Transverse colon (tissue), 4 donors: ENCODE measurements around the gene VTI1B. TPM values are rescaled to one million over a fixed set of nuclear protein-coding genes. Genes with fewer than 3 reads are reported as not detected.

Experiments
- DNase-seq: peaks from one replicate; pipeline ENCODE4 v3.0.0-alpha.2; 2019
- H3K27ac ChIP-seq, 4 donors: fragments of 200-600 bp; sonication (generic); 2 replicates each; pipeline ENCODE4 v1.5.1; 2016 to 2018; ENCODE audit warnings: inconsistent platforms in 4 of 4
- H3K27me3 ChIP-seq: fragments of 200-600 bp; sonication (generic); 2 replicates; pipeline ENCODE4 v1.5.1; 2017; ENCODE audit warnings: inconsistent platforms
- H3K36me3 ChIP-seq, 4 donors: fragments of 200-600 bp; sonication (generic); 2 replicates each; pipeline ENCODE4 v1.5.1; 2017 to 2019; ENCODE audit warnings: inconsistent platforms in 4 of 4
- H3K4me1 ChIP-seq, 4 donors: fragments of 200-600 bp; sonication (generic); 2 replicates each; pipeline ENCODE4 v1.5.1; 2017 to 2020; ENCODE audit warnings: inconsistent platforms in 4 of 4
- H3K4me3 ChIP-seq, 4 donors: fragments of 200-600 bp; sonication (generic); 1 replicate in 1 of 4; 2 replicates in 3 of 4; pipeline versions ENCODE4 v1.5.1 to v1.6.1; 2017 to 2019; ENCODE audit warnings: inconsistent platforms in 4 of 4
- H3K9me3 ChIP-seq, 2 donors: fragments of 200-600 bp; sonication (generic); 2 replicates each; pipeline ENCODE4 v1.5.1; 2017 to 2019; ENCODE audit warnings: inconsistent platforms in 2 of 2
- CTCF ChIP-seq, 5 experiments: fragments of 200-600 bp in 3 of 5; fragments of 450-650 bp in 2 of 5; sonication (generic) in 3 of 5; IDR thresholded peaks; 1 replicate in 2 of 5; 2 replicates in 3 of 5; pipeline ENCODE4 v1.5.1; 2016 to 2017; ENCODE audit warnings: antibody characterized with exemption in 5 of 5, inconsistent platforms in 3 of 5, mild to moderate bottlenecking in 2 of 5, moderate library complexity in 1 of 5
- EP300 ChIP-seq: sonication (generic); formaldehyde crosslinking; IDR thresholded peaks from one replicate; pipeline ENCODE4 v1.6.1; 2017; ENCODE audit warnings: antibody characterized with exemption, low read depth
- POLR2A ChIP-seq: fragments of 450-650 bp; IDR thresholded peaks from one replicate; pipeline ENCODE4 v1.6.1; 2016; ENCODE audit warnings: antibody characterized with exemption, mild to moderate bottlenecking, moderate library complexity
- POLR2AphosphoS5 ChIP-seq, 3 donors: sonication (generic); formaldehyde crosslinking; IDR thresholded peaks; one replicate each; pipeline ENCODE4 v1.6.1; 2016; ENCODE audit warnings: antibody characterized with exemption in 3 of 3
- WGBS, 2 donors: methylation state at CpG; one replicate each; pipeline ENCODE4 v1.1.5; 2018; ENCODE audit warnings: low coverage in 1 of 2; 5-methylcytosine and 5-hydroxymethylcytosine counted together
- in situ Hi-C, 4 donors: fragments of 200-750 bp; cut with MboI; loops; one replicate each; pipeline versions ENCODE4 v1.15.0 to v1.15.1; 2017; ENCODE audit warnings: low sequenced_read_pairs in 3 of 4, low pct_ligation_motif_present in 1 of 4, low pct_unique_long_range_greater_than_20kb in 1 of 4
- intact Hi-C: fragments of 100-400 bp; cut with DNase I; formaldehyde crosslinking; loops from one replicate; pipeline ENCODE4 v1.15.1; 2023; ENCODE audit warnings: low total_unique reads
- total RNA-seq, 4 donors: library from RNA; depleted of rRNA; stranded (reverse); fragments of >200 nt; gene quantifications; one replicate each; pipeline ENCODE4 v1.1.0, GENCODE V29; 2016

Gene VTI1B
- total RNA-seq, 4 donors from 2014 or later: 59.5 to 74.8 (median 67.5) TPM

- in situ Hi-C loops: loop anchor here in 2 of 4 donors (10.0 to 25.0 kb wide), 2 partner anchors 55 to 93 kb away; partner anchors contain the start of genes RDH12 (in 1 of the 2) and VTI1B (in 1 of the 2)
- WGBS, 2 donors: 0% methylated on average over 41 of the region's 62 CpGs; no CpG with 5 or more reads in 1 of the 2 donors
- TF ChIP-seq POLR2AphosphoS5 (IDR thresholded peaks at IDR 0.05) (peak; percentile 74 to 90 (median 82)), CTCF (IDR thresholded peaks at IDR 0.05) (peak in 1 of 5 experiments; percentile 27), EP300 (no peak), POLR2A (peak; percentile 86)
- Histone ChIP-seq H3K9me3 (no peaks in the 10 kb centered on the region), H3K27ac (peak within 1 kb of the TSS; percentile 65 to 85 (median 81)), H3K27me3 (no peaks in the 10 kb centered on the region), H3K4me3 (peak within 1 kb of the TSS; percentile 35 to 69 (median 51)), H3K36me3 (no peaks in the 10 kb centered on the region), H3K4me1 (peaks cover 5 to 28% (median 18%) of the 10 kb centered on the region in 4 donors)
- peak; percentile 100 for DNase-seq
- intact Hi-C loops: loop anchor here (5.0 to 10.0 kb wide), 2 partner anchors 48 to 85 kb away; partner anchors contain the start of gene RDH12
These were observed 54.8 kb downstream of the VTI1B start, which contains the start of gene ARG2 for GRCh38 chr14:67619446-67620216. Gene ARG2, plus strand, starts transcription at chr14:67619920. Its CDS starts 58 bp downstream, at chr14:67619978.

GRCh38 chr14:67618617-67619063, 55.8 kb downstream of the VTI1B start:
- peak; percentile 66 to 88 (median 75) for TF ChIP-seq CTCF (IDR thresholded peaks at IDR 0.05)
- TF ChIP-seq EP300: no peak
- TF ChIP-seq POLR2A: no peak
- H3K36me3 ChIP-seq: no peaks in the 10 kb centered on the region
- intact Hi-C loops (loop anchor here (5.0 to 10.0 kb wide), 2 partner anchors 49 to 86 kb away; partner anchors contain the start of gene RDH12), in situ Hi-C loops (loop anchor here in 1 of 4 donors (25.0 kb wide), 1 partner anchor 94 kb away; the partner anchor contains the start of gene RDH12)
- H3K9me3 ChIP-seq: no peaks in the 10 kb centered on the region
- H3K27ac ChIP-seq: peak overlapping the region; percentile 65 to 85 (median 81)
- no peak for DNase-seq
- H3K27me3 ChIP-seq: no peaks in the 10 kb centered on the region
- peaks cover 5 to 28% (median 18%) of the 10 kb centered on the region in 4 donors for H3K4me1 ChIP-seq
- H3K4me3 ChIP-seq: no peak overlapping the region

- Histone ChIP-seq H3K27ac (no peak overlapping the region), H3K36me3 (no peaks in the 10 kb centered on the region), H3K27me3 (no peaks in the 10 kb centered on the region), H3K9me3 (no peaks in the 10 kb centered on the region), H3K4me1 (no peaks in the 10 kb centered on the region), H3K4me3 (no peak overlapping the region)
- 20 to 59% methylated on average over 1 of the region's 1 CpG for WGBS, 2 donors
- no peak for TF ChIP-seq EP300
- no peak for TF ChIP-seq POLR2A
- TF ChIP-seq CTCF (IDR thresholded peaks at IDR 0.05): no peak
- TF ChIP-seq POLR2AphosphoS5 (IDR thresholded peaks at IDR 0.05): no peak
- intact Hi-C loops: loop anchor here (10.0 kb wide), 1 partner anchor 94 kb away; the partner anchor contains the start of gene RDH12
- no peak for DNase-seq
- in situ Hi-C loops: loop anchor here in 1 of 4 donors (25.0 kb wide), 1 partner anchor 102 kb away; the partner anchor contains the start of gene RDH12
These were observed 63.9 kb downstream of the VTI1B start for GRCh38 chr14:67610491-67610890.

- intact Hi-C loops: loop anchor here (10.0 kb wide), 1 partner anchor 95 kb away; the partner anchor contains the start of gene RDH12
- no peaks in the 10 kb centered on the region for H3K36me3 ChIP-seq
- no peaks in the 10 kb centered on the region for H3K4me1 ChIP-seq
- TF ChIP-seq POLR2AphosphoS5 (IDR thresholded peaks at IDR 0.05) (no peak), CTCF (IDR thresholded peaks at IDR 0.05) (no peak), EP300 (no peak), POLR2A (no peak)
- no peak overlapping the region for H3K27ac ChIP-seq
- in situ Hi-C loops: loop anchor here in 1 of 4 donors (25.0 kb wide), 1 partner anchor 103 kb away; the partner anchor contains the start of gene RDH12
- no peaks in the 10 kb centered on the region for H3K9me3 ChIP-seq
- no peak overlapping the region for H3K4me3 ChIP-seq
- WGBS, 2 donors: 72 to 89% methylated on average over 6 to 10 of the region's 10 CpGs
- H3K27me3 ChIP-seq: no peaks in the 10 kb centered on the region
- no peak for DNase-seq
These were observed 64.7 kb downstream of the VTI1B start for GRCh38 chr14:67609642-67610310.
